ENCODE results near the gene PPP4R4.
"Not testable (repeated sequence)": the region's sequence is repeated elsewhere in the genome, so short reads cannot be mapped to it uniquely, and the experiment has no call there.

Gene PPP4R4

DNA sequence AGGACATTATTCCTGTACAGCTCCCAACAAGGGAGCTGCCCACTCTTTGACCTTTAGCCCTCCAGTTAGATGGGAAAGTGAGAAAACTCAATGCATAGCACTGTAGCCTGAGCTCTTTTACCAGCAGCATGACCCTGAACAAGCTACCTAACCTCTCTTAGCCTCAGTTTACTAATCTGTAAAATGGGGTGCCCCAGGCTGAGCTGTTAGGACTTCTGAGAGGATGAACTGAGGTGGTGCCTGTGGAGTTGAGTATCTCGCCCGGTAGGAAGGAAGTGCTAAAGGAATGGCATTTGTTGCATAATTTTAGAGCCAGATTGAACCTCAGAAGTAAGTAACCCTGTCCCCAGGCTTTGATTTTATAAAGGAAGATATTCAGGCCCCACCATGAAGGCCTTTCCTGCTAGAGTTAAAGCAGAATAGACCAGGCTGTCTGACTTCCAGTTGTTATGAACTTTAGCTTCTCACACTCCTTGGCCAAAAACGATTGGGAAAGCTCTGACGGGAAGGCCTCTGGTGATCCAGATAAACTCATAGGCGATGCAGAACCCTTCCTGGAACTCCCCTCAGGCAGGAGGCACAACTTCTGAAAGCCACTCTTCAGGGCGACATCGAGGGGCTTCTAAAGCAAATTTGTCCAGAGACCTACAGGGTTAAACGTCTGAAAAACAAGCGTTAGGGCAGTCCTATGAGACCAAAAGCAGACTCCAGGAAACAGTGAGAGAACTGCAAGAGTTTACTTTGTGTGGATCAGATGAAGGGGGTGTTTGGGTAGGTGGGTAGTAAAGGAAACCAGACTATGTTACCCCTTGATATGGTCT is 121.4 kb downstream of the PPP4R4 start:
- no peak overlapping the region for H3K27ac ChIP-seq (ENCODE audit: low read length, poor library complexity, severe bottlenecking)
- H3K9ac ChIP-seq (ENCODE audit: low read length): no peak overlapping the region
- H2BK5ac ChIP-seq (ENCODE audit: low read depth, low read length, poor library complexity, severe bottlenecking): no peak overlapping the region
- no peak overlapping the region for H2BK15ac ChIP-seq (ENCODE audit: low read depth, poor library complexity, severe bottlenecking)
- no peak overlapping the region for H3K4me2 ChIP-seq (ENCODE audit: low read length, poor library complexity, severe bottlenecking)
- no peak overlapping the region for H3K4me3 ChIP-seq (ENCODE audit: insufficient read depth in 1 of 2, low read depth in 1 of 2, low read length in 2 of 2)
- no peak overlapping the region for H3K4ac ChIP-seq (ENCODE audit: low read depth in 1 of 2, low read length in 2 of 2)
- H2AFZ ChIP-seq (ENCODE audit: low read depth, low read length): no peak overlapping the region
- H4K8ac ChIP-seq (ENCODE audit: low read length): no peak overlapping the region
- H4K91ac ChIP-seq (ENCODE audit: low read length): no peak overlapping the region
- no peak overlapping the region for H3K23ac ChIP-seq (ENCODE audit: low read length in 2 of 2)
- DNase-seq: no peak
- no peak overlapping the region for H3K18ac ChIP-seq (ENCODE audit: low read depth in 1 of 2, low read length in 2 of 2)
- H3K4me1 ChIP-seq (ENCODE audit: control insufficient read depth, insufficient read depth, low read depth, low read length): no peaks in the 10 kb centered on the region
- H2BK120ac ChIP-seq (ENCODE audit: low read depth, low read length): no peak overlapping the region
- H3K9me3 ChIP-seq (ENCODE audit: control insufficient read depth, low read length): no peaks in the 10 kb centered on the region
- no peaks in the 10 kb centered on the region for H3K36me3 ChIP-seq (ENCODE audit: control insufficient read depth in 1 of 2, insufficient read depth in 2 of 2, low read depth in 1 of 2, low read length in 2 of 2)
- no peak overlapping the region for H3K14ac ChIP-seq (ENCODE audit: low read length in 2 of 2)
- WGBS: 77% methylated on average over 9 of the region's 9 CpGs
- H3K27me3 ChIP-seq (ENCODE audit: control insufficient read depth in 1 of 2, insufficient read depth in 1 of 2, low read length in 2 of 2): peaks cover 0 to 12% of the 10 kb centered on the region in 2 experiments
- no peaks in the 10 kb centered on the region for H3K79me1 ChIP-seq (replicated peaks; ENCODE audit: low read length, poor library complexity, severe bottlenecking)
- H2BK12ac ChIP-seq (ENCODE audit: low read length in 2 of 2): no peak overlapping the region
- H2AK5ac ChIP-seq (ENCODE audit: low read length, severe bottlenecking): no peak overlapping the region

- not testable (repeated sequence) for DNase-seq; H2BK5ac ChIP-seq (ENCODE audit: low read depth, low read length, poor library complexity, severe bottlenecking); H3K79me1 ChIP-seq (replicated peaks; ENCODE audit: low read length, poor library complexity, severe bottlenecking); H2BK12ac ChIP-seq (ENCODE audit: low read length in 2 of 2); H3K4me2 ChIP-seq (ENCODE audit: low read length, poor library complexity, severe bottlenecking); H3K14ac ChIP-seq (ENCODE audit: low read length in 2 of 2); H3K4me3 ChIP-seq (ENCODE audit: insufficient read depth in 1 of 2, low read depth in 1 of 2, low read length in 2 of 2); H3K4ac ChIP-seq (ENCODE audit: low read depth in 1 of 2, low read length in 2 of 2); H2AFZ ChIP-seq (ENCODE audit: low read depth, low read length); H3K23ac ChIP-seq (ENCODE audit: low read length in 2 of 2); H3K18ac ChIP-seq (ENCODE audit: low read depth in 1 of 2, low read length in 2 of 2); H2BK120ac ChIP-seq (ENCODE audit: low read depth, low read length); H3K9ac ChIP-seq (ENCODE audit: low read length); H4K91ac ChIP-seq (ENCODE audit: low read length); H3K4me1 ChIP-seq (ENCODE audit: control insufficient read depth, insufficient read depth, low read depth, low read length); H2BK15ac ChIP-seq (ENCODE audit: low read depth, poor library complexity, severe bottlenecking); H2AK5ac ChIP-seq (ENCODE audit: low read length, severe bottlenecking); H4K8ac ChIP-seq (ENCODE audit: low read length); H3K36me3 ChIP-seq (ENCODE audit: control insufficient read depth in 1 of 2, insufficient read depth in 2 of 2, low read depth in 1 of 2, low read length in 2 of 2); H3K27ac ChIP-seq (ENCODE audit: low read length, poor library complexity, severe bottlenecking); H3K9me3 ChIP-seq (ENCODE audit: control insufficient read depth, low read length)
- WGBS: 60% methylated on average over 3 of the region's 4 CpGs
- H3K27me3 ChIP-seq (ENCODE audit: control insufficient read depth in 1 of 2, insufficient read depth in 1 of 2, low read length in 2 of 2): peaks cover 0 to 12% of the 10 kb centered on the region in 2 experiments
These were observed 122.0 kb downstream of the PPP4R4 start for GRCh38 chr14:94296181-94296545.

DNA sequence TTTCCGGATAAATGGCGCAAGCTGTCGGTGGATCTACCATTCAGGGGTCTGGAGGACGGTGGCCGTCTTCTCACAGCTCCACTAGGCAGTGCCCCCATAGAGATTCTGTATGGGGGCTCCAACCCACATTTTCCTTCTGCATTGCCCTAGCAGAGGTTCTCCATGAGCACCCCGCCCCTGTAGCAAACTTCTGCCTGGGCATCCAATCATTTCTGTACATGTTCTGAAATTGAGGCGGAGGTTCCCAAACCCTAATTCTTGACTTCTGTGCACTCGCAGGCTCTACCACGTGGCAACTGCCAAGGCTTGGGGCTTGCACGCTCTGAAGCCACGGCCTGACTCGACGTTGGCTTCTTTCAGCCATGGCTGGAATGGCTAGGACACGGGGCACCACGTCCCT is 124.0 kb downstream of the PPP4R4 start:
- WGBS: 84% methylated on average over 15 of the region's 15 CpGs
- no peak overlapping the region for H3K4ac ChIP-seq (ENCODE audit: low read depth in 1 of 2, low read length in 2 of 2)
- no peak overlapping the region for H2AK5ac ChIP-seq (ENCODE audit: low read length, severe bottlenecking)
- H3K36me3 ChIP-seq (ENCODE audit: control insufficient read depth in 1 of 2, insufficient read depth in 2 of 2, low read depth in 1 of 2, low read length in 2 of 2): no peaks in the 10 kb centered on the region
- H3K23ac ChIP-seq (ENCODE audit: low read length in 2 of 2): no peak overlapping the region
- no peaks in the 10 kb centered on the region for H3K9me3 ChIP-seq (ENCODE audit: control insufficient read depth, low read length)
- H2BK120ac ChIP-seq (ENCODE audit: low read depth, low read length): no peak overlapping the region
- no peak overlapping the region for H2BK5ac ChIP-seq (ENCODE audit: low read depth, low read length, poor library complexity, severe bottlenecking)
- H3K4me1 ChIP-seq (ENCODE audit: control insufficient read depth, insufficient read depth, low read depth, low read length): no peaks in the 10 kb centered on the region
- no peak overlapping the region for H3K27ac ChIP-seq (ENCODE audit: low read length, poor library complexity, severe bottlenecking)
- no peak overlapping the region for H2BK15ac ChIP-seq (ENCODE audit: low read depth, poor library complexity, severe bottlenecking)
- H4K91ac ChIP-seq (ENCODE audit: low read length): no peak overlapping the region
- no peak overlapping the region for H3K9ac ChIP-seq (ENCODE audit: low read length)
- DNase-seq: no peak
- peaks cover 0 to 4% of the 10 kb centered on the region in 2 experiments for H3K27me3 ChIP-seq (ENCODE audit: control insufficient read depth in 1 of 2, insufficient read depth in 1 of 2, low read length in 2 of 2)
- H2BK12ac ChIP-seq (ENCODE audit: low read length in 2 of 2): no peak overlapping the region
- H4K8ac ChIP-seq (ENCODE audit: low read length): no peak overlapping the region
- no peak overlapping the region for H3K14ac ChIP-seq (ENCODE audit: low read length in 2 of 2)
- no peaks in the 10 kb centered on the region for H3K79me1 ChIP-seq (replicated peaks; ENCODE audit: low read length, poor library complexity, severe bottlenecking)
- H3K18ac ChIP-seq (ENCODE audit: low read depth in 1 of 2, low read length in 2 of 2): no peak overlapping the region
- H3K4me3 ChIP-seq (ENCODE audit: insufficient read depth in 1 of 2, low read depth in 1 of 2, low read length in 2 of 2): no peak overlapping the region
- H3K4me2 ChIP-seq (ENCODE audit: low read length, poor library complexity, severe bottlenecking): no peak overlapping the region
- no peak overlapping the region for H2AFZ ChIP-seq (ENCODE audit: low read depth, low read length)

GRCh38 chr14:94303111-94303510 is 129.0 kb downstream of the PPP4R4 start:
- Histone ChIP-seq H2BK5ac (ENCODE audit: low read depth, low read length, poor library complexity, severe bottlenecking) (no peak overlapping the region), H2BK12ac (ENCODE audit: low read length in 2 of 2) (no peak overlapping the region), H3K4me1 (ENCODE audit: control insufficient read depth, insufficient read depth, low read depth, low read length) (no peaks in the 10 kb centered on the region), H4K91ac (ENCODE audit: low read length) (no peak overlapping the region), H4K8ac (ENCODE audit: low read length) (no peak overlapping the region), H3K79me1 (replicated peaks; ENCODE audit: low read length, poor library complexity, severe bottlenecking) (no peaks in the 10 kb centered on the region), H3K23ac (ENCODE audit: low read length in 2 of 2) (no peak overlapping the region), H3K4me2 (ENCODE audit: low read length, poor library complexity, severe bottlenecking) (no peak overlapping the region), H2BK15ac (ENCODE audit: low read depth, poor library complexity, severe bottlenecking) (no peak overlapping the region), H3K9ac (ENCODE audit: low read length) (no peak overlapping the region), H3K27me3 (ENCODE audit: control insufficient read depth in 1 of 2, insufficient read depth in 1 of 2, low read length in 2 of 2) (peaks cover 0 to 5% of the 10 kb centered on the region in 2 experiments), H3K9me3 (ENCODE audit: control insufficient read depth, low read length) (peaks cover 10% of the 10 kb centered on the region), H3K18ac (ENCODE audit: low read depth in 1 of 2, low read length in 2 of 2) (no peak overlapping the region), H3K27ac (ENCODE audit: low read length, poor library complexity, severe bottlenecking) (no peak overlapping the region), H2AK5ac (ENCODE audit: low read length, severe bottlenecking) (no peak overlapping the region), H3K4ac (ENCODE audit: low read depth in 1 of 2, low read length in 2 of 2) (no peak overlapping the region), H3K14ac (ENCODE audit: low read length in 2 of 2) (no peak overlapping the region), H2AFZ (ENCODE audit: low read depth, low read length) (no peak overlapping the region), H2BK120ac (ENCODE audit: low read depth, low read length) (no peak overlapping the region), H3K36me3 (ENCODE audit: control insufficient read depth in 1 of 2, insufficient read depth in 2 of 2, low read depth in 1 of 2, low read length in 2 of 2) (no peaks in the 10 kb centered on the region), H3K4me3 (ENCODE audit: insufficient read depth in 1 of 2, low read depth in 1 of 2, low read length in 2 of 2) (no peak overlapping the region)
- 71% methylated on average over 7 of the region's 7 CpGs for WGBS
- DNase-seq: no peak

Data from mesenchymal stem cell (in vitro differentiated cells and primary cell).